ENCODE measurements around the gene STIMATE. TPM values are rescaled to one million over a fixed set of nuclear protein-coding genes. Genes with fewer than 3 reads are reported as not detected.

Gene STIMATE
- total RNA-seq, 3 donors from 2014 or later, result 20.0 to 26.0 (median 25.6) TPM

DNA sequence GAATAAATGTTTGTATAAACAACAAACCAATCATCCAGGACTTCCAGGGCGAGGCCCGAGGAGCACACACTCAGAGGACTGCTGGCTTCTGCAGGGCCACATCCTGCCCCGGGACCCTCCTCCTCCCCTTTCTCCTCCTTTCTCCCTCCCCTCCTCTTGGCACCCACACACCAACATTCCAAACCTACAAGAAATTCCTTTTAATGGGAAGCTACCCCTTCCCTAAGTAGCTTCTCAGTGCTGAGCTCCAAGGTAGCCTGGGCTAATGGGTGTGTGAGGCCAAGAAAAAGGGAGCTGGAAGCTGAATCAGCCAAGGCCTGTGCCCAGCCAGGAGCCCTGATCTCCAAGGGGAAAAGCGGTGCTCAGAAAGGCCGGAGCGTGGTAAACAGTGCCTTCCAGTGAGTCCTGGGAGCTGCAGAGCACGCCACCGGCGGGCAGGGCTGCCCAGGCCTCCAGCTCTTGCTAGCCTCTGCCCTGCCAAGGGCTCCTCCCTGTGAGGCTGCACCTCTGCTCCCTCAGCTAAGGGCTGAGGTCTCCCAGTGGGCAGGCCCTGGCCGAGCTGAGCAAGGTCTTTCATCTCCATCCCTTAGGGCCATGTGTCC lies 98.9 kb downstream of the STIMATE start:
- Mint-ChIP-seq H3K4me3 (no peak overlapping the region), H3K4me1 (ENCODE audit: low read depth) (no peaks in the 10 kb centered on the region), H3K9me3 (no peaks in the 10 kb centered on the region), H3K36me3 (ENCODE audit: insufficient read depth) (no peaks in the 10 kb centered on the region), H3K27me3 (ENCODE audit: low read depth) (peaks cover 2% of the 10 kb centered on the region)
- DNase-seq, result no peak
- ATAC-seq, result no peak

DNA sequence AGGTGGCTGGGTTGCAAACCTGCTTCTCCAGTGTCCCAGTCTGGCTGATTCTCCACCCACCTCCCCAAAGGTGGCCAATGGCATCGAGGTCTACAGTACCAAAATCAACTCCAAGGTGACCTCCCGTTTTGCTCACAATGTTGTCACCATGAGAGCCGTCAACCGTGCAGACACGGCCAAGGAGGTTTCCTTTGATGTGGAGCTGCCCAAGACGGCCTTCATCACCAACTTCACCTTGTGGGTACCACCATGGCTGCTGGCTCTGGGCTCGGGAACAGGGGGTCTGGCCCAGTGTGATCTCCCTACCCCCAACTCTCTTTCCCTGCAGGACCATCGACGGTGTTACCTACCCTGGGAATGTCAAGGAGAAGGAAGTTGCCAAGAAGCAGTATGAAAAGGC lies 100.9 kb downstream of the STIMATE start:
- Mint-ChIP-seq H3K4me3 (no peak overlapping the region), H3K36me3 (ENCODE audit: insufficient read depth) (no peaks in the 10 kb centered on the region), H3K4me1 (ENCODE audit: low read depth) (no peaks in the 10 kb centered on the region), H3K9me3 (no peaks in the 10 kb centered on the region), H3K27me3 (ENCODE audit: low read depth) (no peaks in the 10 kb centered on the region)
- no peak for DNase-seq
- ATAC-seq, result no peak

DNA sequence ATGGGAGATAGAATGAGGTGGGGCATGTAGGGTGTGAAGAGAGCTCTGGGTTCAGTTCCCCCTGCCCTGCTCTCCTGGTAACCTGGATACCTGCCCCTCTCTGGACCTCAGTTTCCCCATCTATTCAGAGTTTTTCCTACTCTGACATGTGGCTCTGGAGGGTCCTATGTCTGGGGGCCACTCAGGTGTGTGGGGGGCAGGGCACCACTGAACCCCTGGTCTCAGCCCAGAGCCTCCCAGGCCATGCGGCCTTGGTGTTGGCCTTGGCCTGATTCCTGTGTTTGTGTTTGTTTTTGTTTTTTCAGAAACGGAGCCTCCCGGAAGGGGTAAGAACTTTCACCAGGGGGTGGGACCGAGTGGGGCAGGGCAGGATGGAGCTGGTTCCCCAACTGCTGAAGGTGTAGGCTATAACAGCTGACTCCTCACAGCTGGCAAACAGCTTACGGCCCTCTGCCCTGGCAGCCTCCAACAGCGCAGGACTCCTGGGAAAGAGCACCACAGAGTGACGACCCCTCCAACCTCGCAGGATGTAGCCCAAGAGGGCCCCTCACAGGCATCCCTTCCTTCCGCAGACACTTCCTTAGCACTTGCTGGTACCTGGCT lies 101.9 kb downstream of the STIMATE start:
- no peak overlapping the region for H3K4me3 Mint-ChIP-seq
- H3K9me3 Mint-ChIP-seq, result no peaks in the 10 kb centered on the region
- no peaks in the 10 kb centered on the region for H3K36me3 Mint-ChIP-seq (ENCODE audit: insufficient read depth)
- DNase-seq (no peak), ATAC-seq (no peak)
- no peaks in the 10 kb centered on the region for H3K27me3 Mint-ChIP-seq (ENCODE audit: low read depth)
- no peaks in the 10 kb centered on the region for H3K4me1 Mint-ChIP-seq (ENCODE audit: low read depth)

DNA sequence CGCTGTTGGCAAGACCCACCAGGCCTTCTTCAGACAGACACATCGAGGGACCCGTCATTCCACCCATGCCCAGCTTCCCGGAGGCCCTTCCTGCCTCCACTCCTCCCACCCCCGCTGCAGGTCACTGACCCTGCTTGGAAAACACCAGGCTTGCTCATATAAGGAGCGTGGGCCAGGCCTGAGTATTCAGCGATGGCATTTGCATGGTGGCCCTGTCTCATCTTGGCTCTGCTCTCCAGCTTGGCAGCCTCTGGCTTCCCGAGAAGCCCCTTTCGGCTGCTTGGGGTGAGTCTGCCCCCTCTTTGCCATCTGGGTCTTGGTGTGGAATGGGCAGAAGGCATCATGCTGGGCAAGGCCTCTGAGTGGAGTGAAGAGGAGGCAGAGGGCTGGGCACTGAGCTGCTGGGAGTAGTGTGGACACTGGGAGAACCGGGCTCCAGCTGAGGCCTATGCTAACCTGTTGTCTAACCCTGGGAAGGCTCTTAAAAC lies 102.7 kb downstream of the STIMATE start, which contains the start of gene ITIH3:
TSS of gene ITIH3 (plus strand) at position 185 of the 488 bp plus-strand sequence. CDS start at position 193, 8 bp downstream.
- H3K27me3 Mint-ChIP-seq (ENCODE audit: low read depth), result no peaks in the 10 kb centered on the region
- H3K9me3 Mint-ChIP-seq, result no peaks in the 10 kb centered on the region
- H3K4me1 Mint-ChIP-seq (ENCODE audit: low read depth), result no peaks in the 10 kb centered on the region
- ATAC-seq, result no peak
- no peak for DNase-seq
- H3K4me3 Mint-ChIP-seq, result no peak within 1 kb of the TSS
- no peaks in the 10 kb centered on the region for H3K36me3 Mint-ChIP-seq (ENCODE audit: insufficient read depth)

DNA sequence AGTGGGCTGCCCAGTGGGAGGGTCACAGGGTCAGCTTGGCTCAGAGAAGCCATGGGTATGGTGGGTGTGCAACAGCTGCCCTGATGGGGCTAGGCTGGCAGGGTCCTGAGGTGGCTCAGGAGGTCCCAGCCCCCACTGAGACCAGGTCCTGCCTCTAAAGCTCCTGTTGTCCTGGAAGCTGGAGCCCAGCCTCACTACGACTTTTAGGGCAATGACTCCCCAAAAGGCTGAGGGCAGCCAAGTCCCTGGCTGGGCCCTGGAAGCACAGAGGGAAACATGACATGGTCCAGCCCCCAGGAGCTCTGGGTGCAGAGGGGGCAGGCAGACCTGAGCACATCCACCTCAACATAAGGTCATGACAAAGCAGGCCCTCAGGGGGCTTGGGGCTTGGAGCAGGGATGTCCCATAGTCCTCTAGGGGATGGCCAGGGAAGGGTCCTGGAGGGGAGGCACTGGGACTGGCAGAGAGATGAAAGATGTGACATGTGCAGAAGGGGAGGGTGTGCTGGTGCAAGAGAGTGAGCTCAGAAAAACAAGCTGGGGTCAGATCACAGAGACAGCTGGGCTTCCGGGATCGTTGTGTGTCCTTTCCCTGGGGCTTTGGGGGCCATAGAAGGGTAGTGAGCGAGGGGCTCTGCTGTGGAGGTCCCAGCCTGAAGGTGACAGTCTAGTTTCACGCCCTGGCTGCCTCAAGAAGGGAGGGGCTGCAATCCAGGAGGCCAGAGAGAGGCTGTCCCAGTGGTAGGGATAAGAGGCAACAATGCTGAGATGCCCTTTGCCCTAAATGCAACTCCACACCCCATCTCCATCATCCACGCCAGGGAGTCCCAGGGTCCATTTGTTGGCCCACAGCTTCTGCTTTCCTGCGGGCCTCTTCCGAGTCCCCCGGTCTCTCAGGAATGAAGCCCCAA lies 103.4 kb downstream of the STIMATE start:
- DNase-seq (no peak), ATAC-seq (no peak)
- Mint-ChIP-seq H3K4me1 (ENCODE audit: low read depth) (no peaks in the 10 kb centered on the region), H3K36me3 (ENCODE audit: insufficient read depth) (no peaks in the 10 kb centered on the region), H3K9me3 (no peaks in the 10 kb centered on the region), H3K4me3 (no peak overlapping the region), H3K27me3 (ENCODE audit: low read depth) (no peaks in the 10 kb centered on the region)

DNA sequence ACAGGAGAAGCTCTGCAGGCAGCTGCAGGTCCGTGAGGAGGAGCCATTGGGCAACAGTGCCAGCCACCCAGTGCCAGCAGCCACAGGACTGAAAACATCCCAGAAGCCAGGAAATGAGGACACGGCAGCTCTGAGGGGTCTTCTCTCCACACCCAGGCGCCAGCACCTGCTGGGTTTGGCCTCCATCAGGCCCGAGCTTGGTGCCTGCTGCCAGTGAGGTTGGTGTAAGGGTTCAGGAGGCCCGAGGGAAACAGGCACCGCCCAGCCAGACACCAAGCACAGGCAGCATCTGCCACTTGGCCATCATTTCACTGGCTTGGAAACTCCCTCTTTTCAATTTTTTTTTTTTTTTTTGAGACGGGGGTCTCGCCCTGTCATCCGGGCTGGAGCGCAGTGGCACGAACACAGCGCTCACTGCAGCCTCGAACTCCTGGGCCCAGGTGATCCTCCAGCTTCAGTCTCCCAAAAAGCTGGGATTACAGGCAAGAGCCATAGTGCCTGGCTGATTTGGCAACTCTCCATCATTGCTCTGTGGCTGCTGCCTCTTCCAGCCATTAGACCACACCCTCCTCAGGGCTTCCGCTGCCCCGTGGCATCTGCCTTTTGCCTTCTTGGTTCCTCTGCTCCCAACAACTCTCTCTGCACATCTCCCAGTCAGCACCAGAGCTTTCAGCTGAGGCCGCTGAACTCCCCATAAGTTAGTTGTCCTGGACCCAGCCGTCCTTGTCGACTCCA lies 104.2 kb downstream of the STIMATE start:
- H3K9me3 Mint-ChIP-seq, result no peaks in the 10 kb centered on the region

DNA sequence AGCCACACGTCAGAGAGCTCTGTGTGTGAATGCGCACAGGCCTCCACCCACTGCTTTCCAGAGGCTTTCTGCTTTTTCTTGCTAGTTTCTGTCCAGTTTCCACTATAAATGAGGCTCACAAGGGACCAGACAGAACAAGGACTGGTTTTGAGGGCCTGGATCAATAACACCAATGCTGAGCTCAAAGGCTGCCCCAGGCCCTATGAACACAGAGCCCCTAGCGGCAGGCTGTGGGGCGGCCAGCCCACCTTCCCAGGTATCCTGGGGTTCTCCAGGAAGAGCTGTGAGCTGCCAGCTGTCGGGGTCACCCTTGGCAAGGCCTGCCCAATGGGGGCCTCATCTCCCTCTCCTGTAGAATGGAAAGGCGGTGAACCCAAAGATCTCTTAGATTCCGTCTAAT lies 104.9 kb downstream of the STIMATE start:
- Mint-ChIP-seq H3K4me3 (no peak overlapping the region), H3K4me1 (ENCODE audit: low read depth) (no peaks in the 10 kb centered on the region), H3K27me3 (ENCODE audit: low read depth) (no peaks in the 10 kb centered on the region), H3K36me3 (ENCODE audit: insufficient read depth) (no peaks in the 10 kb centered on the region), H3K9me3 (no peaks in the 10 kb centered on the region)
- ATAC-seq (no peak), DNase-seq (no peak)

More for the DNA sequence above, 104.2 kb downstream of the STIMATE start:
- H3K4me3 Mint-ChIP-seq, result no peak overlapping the region
- H3K36me3 Mint-ChIP-seq (ENCODE audit: insufficient read depth), result no peaks in the 10 kb centered on the region
- no peaks in the 10 kb centered on the region for H3K27me3 Mint-ChIP-seq (ENCODE audit: low read depth)
- no peak for DNase-seq
- ATAC-seq, result no peak
- no peaks in the 10 kb centered on the region for H3K4me1 Mint-ChIP-seq (ENCODE audit: low read depth)

DNA sequence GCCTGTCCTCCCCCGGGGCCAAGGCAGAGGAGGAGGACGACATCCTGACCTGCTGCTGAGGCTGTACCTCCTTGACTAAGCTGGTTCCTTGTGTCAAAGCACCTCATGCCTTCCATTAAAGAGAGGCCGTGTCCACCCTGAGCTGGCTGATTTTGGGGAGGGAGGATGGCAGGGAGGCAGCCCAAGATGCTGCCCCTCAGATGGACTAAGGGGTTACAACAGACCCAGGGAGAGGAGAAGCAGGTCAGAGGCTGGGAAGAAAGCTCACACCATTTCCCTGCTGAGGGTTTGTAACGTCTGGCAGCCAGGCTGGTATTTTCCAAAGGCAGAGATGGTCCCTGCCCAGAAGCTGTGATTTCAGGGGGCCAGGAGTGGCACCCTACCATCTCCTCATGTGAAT lies 105.4 kb downstream of the STIMATE start:
- DNase-seq (no peak), ATAC-seq (no peak)
- Mint-ChIP-seq H3K36me3 (ENCODE audit: insufficient read depth) (no peaks in the 10 kb centered on the region), H3K4me1 (ENCODE audit: low read depth) (no peaks in the 10 kb centered on the region), H3K27me3 (ENCODE audit: low read depth) (no peaks in the 10 kb centered on the region), H3K4me3 (no peak overlapping the region), H3K9me3 (no peaks in the 10 kb centered on the region)

DNA sequence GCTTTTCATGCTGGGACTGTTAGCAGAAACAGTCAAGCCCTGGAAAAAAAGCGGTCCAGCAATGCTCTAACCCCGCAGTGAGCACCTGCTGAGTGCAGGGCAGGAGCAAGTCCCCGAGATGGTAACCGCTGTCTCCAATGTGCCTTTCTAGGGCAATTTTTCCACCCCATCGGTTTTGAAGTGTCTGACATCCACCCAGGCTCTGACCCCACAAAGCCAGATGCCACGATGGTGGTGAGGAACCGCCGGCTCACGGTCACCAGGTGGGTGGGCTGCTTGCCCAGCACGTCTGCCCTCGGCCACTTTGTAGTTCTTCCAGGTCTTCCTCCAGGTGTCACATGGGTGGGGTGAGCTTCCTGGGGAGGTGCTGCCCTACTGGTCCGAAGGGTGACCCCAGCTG lies 106.0 kb downstream of the STIMATE start:
- DNase-seq (no peak), ATAC-seq (no peak)
- Mint-ChIP-seq H3K4me1 (ENCODE audit: low read depth) (no peaks in the 10 kb centered on the region), H3K4me3 (no peak overlapping the region), H3K36me3 (ENCODE audit: insufficient read depth) (no peaks in the 10 kb centered on the region), H3K27me3 (ENCODE audit: low read depth) (no peaks in the 10 kb centered on the region), H3K9me3 (no peaks in the 10 kb centered on the region)

DNA sequence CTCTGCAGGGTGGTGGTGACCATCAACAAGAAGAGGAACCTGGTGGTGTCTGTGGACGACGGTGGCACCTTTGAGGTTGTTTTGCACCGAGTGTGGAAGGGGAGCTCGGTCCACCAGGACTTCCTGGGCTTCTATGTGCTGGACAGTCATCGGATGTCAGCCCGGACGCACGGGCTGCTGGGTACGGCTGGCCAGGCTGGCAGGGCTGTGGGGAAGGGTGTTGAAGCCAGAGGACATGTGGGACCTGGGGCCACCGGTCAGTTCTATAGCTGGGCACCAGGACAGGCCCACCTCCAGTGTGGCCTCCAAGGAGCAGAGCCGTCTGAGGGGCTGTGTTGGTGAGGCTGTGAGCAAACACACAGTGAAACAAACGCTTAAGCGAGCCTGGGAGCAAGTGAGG lies 106.6 kb downstream of the STIMATE start:
- Mint-ChIP-seq H3K36me3 (ENCODE audit: insufficient read depth) (no peaks in the 10 kb centered on the region), H3K4me1 (ENCODE audit: low read depth) (no peaks in the 10 kb centered on the region), H3K4me3 (no peak overlapping the region), H3K27me3 (ENCODE audit: low read depth) (no peaks in the 10 kb centered on the region), H3K9me3 (no peaks in the 10 kb centered on the region)
- no peak for ATAC-seq
- DNase-seq, result no peak

DNA sequence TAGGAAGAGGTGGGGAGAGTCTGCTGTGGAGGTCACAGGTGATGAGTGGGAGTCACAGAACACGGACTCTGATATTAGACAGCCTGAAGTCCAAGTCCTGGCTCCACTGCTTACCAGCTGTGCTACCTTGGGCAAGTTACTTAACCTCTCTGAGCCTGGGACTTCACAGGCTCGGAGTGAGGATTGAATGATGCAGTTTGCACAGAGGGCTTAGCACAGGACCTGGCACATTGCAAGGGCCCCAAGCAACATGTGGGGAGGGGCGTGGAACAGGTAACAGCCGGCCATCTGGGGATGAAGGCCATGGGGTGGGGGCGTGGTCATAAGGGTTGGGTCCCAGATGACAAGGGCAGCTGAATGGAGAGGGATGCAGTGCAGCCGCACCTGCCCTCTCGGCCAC lies 107.0 kb downstream of the STIMATE start:
- no peak for ATAC-seq
- Mint-ChIP-seq H3K27me3 (ENCODE audit: low read depth) (no peaks in the 10 kb centered on the region), H3K9me3 (no peaks in the 10 kb centered on the region), H3K4me1 (ENCODE audit: low read depth) (no peaks in the 10 kb centered on the region), H3K36me3 (ENCODE audit: insufficient read depth) (no peaks in the 10 kb centered on the region), H3K4me3 (no peak overlapping the region)
- DNase-seq, result no peak

DNA sequence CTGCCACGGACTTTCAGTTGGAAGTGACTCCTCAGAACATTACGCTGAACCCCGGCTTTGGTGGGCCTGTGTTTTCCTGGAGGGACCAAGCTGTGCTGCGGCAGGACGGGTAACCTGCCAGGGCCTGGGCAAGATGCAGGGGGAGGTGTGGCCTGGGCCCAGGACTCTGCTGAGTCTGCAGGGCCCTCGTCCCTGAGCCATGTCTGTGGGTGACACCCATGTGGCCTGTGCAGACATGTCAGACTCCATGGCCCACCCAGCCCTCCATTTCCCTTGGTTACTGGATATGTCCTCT lies 107.7 kb downstream of the STIMATE start:
- no peak overlapping the region for H3K4me3 Mint-ChIP-seq
- no peaks in the 10 kb centered on the region for H3K36me3 Mint-ChIP-seq (ENCODE audit: insufficient read depth)
- DNase-seq (no peak), ATAC-seq (no peak)
- no peaks in the 10 kb centered on the region for H3K4me1 Mint-ChIP-seq (ENCODE audit: low read depth)
- H3K27me3 Mint-ChIP-seq (ENCODE audit: low read depth), result no peaks in the 10 kb centered on the region
- no peaks in the 10 kb centered on the region for H3K9me3 Mint-ChIP-seq

DNA sequence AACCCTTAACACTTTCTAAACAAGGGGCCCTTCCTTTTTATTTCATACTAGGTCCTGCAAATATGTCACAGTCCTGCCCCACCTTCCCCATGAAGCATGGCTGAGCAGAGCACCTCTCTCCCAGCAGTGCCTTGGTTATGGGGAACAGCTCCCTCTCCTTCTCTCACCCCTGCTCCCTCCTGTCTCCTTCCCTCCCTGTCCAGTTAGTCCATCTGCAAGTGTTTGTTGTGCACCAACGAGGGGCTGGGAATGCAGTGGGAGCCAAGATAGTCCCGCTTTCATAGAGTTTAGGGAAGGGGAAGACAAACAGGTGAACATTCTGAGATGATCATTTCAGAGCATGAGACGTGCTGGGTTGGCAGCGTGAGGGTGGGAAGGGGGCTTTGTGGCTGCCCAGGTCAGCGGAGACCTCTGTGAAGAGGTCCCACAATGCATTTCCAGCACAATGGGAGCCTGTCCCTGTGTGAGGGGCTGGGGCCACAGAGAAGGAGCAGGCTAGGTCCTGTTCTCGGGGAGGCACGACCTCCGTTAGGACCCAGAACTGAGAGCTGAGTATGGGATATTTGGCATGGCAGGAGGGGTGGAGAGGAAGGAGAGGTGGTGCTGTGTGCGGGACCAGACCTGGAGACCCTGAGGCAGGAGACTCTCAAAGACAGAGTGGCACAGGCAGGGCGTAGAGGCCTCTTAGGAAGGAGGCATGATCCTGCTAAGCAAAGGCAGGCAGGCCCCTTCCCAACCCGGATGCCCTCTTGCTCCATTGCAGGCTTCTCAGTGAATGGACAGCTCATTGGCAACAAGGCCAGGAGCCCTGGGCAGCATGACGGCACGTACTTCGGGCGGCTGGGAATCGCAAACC lies 108.2 kb downstream of the STIMATE start:
- Mint-ChIP-seq H3K4me3 (no peak overlapping the region), H3K4me1 (ENCODE audit: low read depth) (no peaks in the 10 kb centered on the region), H3K36me3 (ENCODE audit: insufficient read depth) (no peaks in the 10 kb centered on the region), H3K27me3 (ENCODE audit: low read depth) (no peaks in the 10 kb centered on the region), H3K9me3 (no peaks in the 10 kb centered on the region)
- ATAC-seq (no peak), DNase-seq (no peak)

Data from activated T-cell treated with anti-CD3 and anti-CD28 coated beads, Interleukin-2, amount 50 U/mL, for 4 hours (primary cell).